A204.1 (cell line): ENCODE data around the gene ASIC2.
"Not testable (repeated sequence)": the region's sequence is repeated elsewhere in the genome, so short reads cannot be mapped to it uniquely, and the experiment has no call there.

Experiments used
- FAIRE-seq: peaks from 2 replicates; lab custom pipeline; 2012; peaks lifted over from hg19 to GRCh38; lab: Jason Lieb, UNC

ASIC2 gene

DNA sequence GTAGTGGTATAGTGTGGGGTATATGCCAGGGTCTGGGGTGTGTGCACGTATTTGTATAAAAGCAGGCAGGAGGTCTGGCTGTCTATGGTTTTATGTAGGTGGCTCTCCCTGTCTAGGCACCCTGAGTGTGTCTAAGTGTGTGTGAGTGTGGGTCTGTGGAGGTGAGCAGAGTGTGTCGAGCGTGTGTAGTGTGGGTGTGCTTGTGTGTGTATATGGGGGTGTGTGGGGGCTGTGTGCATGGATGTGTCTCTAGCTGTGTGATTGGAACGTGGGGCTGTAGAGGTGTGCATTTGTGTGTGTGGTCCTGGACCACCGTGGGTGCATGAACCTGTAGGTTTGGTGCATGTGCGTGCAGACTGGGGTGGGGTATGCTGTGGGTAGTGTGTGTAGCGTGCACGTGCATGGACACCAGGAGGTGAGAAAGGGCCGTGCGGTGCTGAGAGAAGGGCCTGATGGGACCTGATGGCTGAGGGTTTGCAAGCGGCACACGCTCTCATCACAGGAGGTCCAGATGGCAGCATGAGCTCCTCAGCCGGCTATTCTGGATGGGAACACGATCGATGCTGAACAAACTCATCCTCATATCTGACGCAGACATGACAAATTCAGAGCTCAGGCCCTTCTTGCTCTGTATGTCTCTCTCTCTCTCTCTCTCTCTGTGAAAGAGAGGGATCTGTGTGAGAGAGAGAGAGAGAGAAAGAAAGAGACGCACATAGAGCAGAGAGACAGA is 273.8 kb downstream of the ASIC2 start:
- FAIRE-seq: no peak

DNA sequence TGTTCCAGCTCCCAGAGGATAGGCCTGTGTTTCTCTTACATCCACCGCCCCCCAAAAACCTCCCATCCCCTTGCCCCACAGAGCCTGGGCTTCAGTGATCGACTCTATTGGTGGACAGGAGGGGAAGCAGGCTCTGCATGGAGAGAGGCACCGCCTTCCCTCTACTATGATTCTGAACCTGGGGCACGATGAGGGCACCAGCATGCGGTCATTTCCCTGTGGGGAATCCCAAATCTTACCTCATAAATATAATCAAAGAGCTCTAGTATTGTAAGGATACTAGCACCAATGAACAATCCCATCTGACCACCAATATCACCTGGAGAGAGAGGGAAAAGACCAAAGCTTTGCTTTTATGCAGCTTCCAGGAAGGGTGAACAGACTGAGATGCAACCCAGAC is 275.7 kb downstream of the ASIC2 start:
- no peak for FAIRE-seq

DNA sequence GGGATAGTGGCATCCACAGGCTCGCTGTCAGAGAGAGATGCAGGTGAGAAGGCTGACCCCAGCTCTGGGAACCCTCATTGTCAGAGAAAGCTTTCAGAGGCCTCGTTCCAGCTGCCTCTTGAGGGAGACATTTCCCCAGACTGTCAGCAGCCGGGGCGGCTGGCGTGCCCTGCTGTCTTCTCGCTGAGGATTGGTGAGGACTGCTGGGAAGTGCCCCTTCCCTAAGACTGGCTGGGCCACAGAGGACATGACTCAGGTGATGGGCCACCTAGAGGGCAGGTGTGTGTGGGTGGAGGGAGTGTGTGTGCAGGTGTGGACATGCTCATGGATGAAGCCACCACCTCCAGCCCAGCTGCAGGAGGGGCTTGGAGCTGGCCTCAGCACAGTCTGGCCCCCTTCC is 276.2 kb downstream of the ASIC2 start:
- no peak for FAIRE-seq

DNA sequence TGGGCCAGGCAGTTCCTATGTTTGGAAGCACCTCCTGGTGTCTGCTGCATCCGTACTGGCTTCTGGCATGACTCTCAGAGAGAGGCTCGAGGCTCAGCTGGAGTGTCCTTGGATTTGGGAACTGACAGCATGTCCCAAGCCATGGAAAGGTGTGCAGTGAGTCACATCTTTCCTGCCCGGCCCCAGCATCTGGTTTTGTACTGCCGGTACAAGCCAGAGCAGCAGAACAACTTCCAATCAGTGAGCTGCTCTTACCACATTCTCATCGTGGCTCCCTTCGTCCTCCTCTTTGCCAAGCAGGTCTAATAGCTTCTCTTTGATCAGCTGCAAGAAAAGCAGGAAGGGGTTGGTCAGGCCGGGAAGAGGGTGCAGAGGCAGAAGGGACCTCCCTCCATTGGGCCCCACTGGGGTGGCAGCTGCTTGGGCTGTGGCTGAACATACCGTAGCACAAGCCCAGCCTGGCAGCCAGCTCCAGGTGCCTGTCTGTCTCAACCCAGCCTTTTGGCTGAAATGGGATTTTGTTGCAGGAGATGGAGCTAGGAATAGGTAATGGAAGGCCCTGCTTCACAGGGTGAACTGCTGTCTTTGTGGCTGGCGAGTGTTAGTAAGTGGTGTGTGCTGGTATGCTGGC is 277.3 kb downstream of the ASIC2 start:
- FAIRE-seq: no peak

DNA sequence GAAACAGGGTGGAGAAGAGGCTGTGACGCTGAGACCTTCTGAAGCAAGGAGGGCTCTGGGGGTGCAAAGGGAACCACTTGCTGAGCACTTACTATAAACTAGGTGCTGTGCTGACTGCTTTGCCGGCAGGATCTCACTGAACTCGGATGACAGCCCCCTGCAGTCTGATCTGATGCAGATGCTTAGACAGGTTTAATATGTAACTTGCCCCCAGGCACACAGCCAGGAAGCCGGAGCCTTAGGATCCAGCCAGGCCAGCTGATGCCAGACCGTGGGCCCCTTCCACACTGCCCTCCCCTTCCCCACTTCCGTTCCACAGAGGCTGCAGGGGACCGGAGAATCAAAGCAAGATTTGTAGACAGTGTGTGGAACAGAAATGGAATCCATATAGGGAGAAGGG is 278.3 kb downstream of the ASIC2 start:
- FAIRE-seq: no peak

DNA sequence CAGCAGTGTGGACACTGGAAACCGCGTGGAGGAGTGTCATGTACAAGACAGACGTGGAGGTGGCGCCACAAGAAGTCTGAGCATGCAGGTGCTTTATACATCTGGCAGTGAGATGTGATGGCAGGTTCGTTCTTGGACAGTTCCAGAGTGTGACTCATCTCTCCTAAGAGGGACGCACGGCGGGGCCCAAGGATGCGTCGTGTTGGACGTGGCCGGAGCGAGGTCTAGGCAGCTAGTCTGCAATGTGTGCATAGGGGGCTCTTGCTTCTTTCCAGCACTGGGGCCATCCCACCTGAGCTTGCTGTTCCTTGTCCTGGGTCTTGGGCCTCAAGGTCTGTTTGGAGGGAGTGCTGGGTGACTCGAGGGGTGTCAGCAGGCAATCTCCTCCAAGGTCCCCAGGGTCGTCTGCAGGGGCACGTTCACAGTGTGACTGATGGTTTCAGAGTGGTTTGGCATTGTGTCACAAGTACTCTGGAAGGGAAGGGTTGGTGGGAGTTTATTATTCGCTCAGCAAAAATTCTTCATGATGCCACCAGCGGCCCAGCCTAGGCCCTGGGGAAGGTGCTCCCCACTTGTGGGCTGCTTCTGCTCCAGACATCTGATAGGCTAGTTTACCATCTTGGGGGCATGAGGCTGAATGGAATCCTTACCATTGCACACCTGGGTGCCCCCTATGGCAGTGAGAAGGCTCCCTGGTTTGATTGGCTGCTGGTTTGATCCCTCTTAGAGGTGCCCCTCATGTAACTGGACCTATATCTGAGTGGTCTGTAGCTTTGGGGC is 279.3 kb downstream of the ASIC2 start:
- FAIRE-seq: no peak

DNA sequence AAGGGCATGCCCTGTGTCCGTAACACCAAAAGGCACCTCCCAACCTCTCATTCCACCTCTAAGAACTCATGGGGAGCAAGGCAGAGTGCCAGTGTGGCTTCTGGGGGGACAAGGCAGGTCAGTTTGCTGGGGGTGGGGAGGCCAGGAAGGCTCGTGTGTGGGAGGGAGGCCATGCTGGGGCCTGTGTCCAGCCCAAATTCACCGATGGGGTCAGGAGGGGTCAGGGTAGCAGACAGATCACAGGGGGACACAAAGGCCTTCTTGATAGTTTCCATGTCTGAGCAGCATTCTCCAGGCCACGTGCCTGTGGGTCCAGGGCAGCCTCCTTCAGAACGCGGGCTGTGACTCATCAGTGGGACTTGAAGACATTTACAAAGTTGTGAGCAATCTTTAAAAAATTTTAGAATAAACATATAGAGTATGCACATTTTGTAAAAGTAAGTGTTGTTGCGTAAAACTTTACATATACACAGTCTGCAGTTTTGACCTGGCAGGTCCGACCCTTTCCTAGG is 280.5 kb downstream of the ASIC2 start:
- no peak for FAIRE-seq

DNA sequence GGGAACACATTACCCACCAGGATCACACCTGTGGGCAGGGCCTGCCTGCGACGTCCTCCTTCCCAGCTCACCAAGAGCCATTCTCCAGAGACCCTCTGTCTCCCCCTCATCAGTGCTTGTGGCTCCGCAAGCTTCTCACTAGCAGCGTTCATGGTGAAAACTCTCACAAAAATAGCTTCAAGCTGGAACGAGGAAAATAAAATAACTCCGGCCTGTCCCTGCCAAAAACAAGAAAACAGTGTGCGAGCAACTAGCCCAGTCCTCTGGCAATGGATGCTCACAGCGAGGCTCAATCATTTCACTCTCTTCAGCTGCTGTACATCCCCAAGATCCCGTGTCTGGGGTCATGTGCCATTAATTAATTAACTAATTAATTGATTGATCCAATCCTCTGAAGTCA is 283.5 kb downstream of the ASIC2 start:
- FAIRE-seq: no peak

DNA sequence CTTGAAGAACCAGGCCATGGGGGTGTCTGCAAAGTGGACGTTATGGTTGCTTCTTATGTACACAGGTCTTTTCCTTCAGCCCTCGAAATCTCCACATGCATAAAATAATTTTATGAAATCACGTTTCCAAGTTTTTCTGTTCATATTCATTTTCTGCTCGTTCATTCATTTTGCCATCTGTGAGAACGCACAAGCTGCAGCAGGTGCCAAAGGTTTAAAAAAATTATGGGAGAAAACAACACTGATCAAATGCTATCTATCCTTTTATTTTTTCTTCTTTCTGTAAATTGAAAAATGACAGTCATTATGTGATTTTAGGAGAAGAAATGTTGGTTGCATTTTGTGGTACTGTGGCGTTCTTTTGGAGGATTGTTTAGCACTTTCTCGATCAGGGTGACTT is 285.9 kb downstream of the ASIC2 start:
- FAIRE-seq: no peak

DNA sequence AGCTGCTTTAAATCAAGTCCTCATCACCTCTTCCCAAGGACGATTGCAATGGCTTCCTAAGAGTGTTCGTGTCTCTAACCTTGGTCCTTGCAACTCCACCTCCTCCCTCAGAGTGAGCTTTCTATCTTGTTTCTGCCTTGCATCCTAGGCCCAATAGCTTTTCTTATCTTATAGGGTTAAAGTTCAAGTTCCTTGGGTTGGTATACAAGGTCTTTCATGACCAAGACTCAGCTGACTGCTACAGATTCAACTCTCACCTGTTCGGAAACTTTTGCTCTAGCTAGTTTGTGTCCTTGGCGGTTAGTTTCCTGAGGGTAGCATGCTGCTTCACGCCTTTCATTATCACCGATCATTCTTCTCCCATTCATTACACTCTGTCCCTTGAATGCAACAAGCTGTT is 290.8 kb downstream of the ASIC2 start:
- FAIRE-seq: no peak

DNA sequence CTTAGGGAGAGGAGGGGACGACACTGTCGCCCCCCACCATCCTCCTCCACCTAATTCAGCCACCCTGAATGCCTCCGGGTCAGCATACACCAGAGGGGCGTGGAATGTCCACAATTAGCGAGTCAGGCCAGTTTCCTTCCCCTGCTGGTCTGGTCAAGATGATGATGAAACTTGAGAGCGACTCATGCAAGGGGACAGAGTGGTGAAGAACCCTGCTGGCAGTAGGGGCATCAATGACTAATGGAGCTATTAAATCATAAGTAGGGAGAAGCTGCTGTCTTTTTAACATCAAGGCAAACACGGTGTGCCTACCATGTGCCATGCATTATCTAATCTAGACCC is 294.2 kb downstream of the ASIC2 start:
- no peak for FAIRE-seq

DNA sequence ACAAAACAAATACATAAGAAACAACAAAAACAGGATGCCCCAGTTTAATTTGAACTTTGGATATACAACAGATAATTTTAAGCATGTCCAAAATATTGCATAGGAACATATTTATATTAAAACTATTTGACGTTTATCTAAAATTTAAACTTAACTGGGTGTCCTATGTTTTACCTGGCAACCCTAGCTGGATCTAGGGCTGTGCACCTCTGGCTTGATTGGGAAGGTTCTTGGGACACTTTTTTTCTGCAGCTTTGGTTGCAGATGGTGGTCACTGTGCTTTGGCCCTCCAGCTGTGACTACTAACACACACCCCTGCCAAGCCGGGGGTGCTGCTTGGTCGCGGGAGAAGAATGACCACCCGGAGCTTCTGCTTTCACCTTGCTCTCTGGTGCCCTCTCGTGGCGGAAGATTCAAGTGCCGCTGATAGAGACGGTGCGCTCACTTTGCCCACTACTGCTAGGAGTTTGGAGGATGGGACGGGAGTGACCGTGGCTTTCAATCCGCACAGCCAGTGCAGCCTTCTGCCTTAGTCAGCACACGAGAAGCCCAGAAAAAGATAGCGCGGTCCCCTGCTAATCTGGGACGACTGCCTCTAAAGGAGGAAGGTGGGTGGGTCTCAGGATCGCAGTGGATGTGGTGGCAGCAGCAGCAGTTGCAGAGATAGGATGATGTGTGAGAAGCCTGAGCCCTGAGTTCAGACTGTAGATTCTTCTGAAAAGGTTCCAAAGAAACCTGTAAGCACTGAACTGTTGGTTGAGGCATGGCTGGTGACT is 294.8 kb downstream of the ASIC2 start:
- FAIRE-seq: no peak

DNA sequence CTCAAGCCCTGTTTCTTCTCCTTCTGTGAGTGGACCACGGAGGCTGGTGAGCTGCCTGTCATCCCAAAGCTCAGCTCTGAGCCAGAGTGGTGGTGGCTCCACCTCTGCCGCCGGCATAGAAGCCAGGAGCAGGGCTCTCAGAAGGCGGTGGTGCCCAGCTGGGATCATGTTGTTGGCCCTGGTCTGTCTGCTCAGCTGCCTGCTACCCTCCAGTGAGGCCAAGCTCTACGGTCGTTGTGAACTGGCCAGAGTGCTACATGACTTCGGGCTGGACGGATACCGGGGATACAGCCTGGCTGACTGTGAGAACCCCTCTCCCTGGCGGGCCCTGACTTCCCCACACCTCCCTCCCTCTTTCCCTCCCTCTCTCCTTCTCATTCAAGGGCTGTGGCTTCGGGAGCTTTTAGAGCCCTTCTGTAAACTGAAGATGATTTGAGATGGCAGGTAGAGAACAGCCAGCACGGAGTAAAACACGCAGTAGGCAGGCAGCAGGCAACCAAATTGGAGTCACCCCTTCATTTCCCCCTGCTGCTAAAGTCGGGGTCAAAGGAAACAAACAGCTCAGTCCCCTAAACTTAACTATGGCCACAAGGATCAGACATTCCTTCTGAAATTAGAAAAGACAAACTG is 297.6 kb downstream of the ASIC2 start:
- no peak for FAIRE-seq

DNA sequence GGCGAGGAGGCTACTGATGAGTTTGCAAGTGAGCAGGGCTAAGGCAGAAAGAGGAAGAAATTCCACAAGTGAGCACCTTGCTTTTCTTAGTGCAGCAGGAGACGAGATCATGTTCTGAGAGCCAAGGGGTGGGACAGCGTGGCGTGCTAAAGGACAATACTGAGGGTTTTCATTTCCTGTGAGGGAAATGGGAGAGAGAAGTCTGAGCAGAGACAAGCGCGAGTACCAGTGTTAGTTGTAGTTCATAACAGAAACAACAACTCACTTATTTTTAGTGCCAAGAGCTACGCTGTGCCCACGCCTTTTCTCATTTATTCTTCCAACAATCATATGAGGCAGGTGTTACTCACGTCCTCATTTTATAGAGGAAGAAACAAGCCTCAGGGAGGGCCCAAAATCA is 299.1 kb downstream of the ASIC2 start:
- FAIRE-seq: no peak

DNA sequence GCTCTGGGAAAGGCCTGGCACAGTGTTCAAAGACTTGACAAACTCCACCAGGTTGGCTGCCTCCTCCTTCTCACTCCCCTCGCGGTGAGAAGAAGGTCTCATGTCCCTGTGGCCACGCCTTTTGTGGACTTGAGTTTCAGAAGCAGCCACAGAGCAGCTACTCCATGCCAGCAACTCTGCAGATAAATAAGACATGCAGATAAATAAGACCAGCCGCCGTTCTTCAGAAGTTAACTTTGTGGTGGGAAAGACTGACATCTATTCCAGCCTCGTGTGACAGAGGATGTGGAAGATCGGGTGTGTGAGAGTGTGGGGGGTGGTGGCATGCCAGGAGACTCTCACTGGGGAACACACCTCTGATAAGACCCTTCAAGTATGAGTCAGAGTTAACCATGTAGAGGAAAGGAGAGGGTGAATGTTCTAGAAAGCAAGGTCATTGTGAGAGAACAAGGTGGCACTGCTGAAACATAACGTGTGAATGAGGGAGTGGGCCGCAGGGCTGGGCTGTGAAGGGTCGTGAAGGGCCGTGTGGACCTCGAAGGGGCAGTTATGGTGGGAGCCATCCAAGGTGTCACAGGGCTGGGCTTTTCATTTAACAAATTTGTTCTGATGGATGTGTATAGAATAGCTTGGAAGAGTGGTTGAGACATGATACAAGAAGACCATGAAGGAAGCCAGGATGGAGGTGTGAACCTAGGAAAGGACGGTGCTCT is 300.6 kb downstream of the ASIC2 start:
- no peak for FAIRE-seq

DNA sequence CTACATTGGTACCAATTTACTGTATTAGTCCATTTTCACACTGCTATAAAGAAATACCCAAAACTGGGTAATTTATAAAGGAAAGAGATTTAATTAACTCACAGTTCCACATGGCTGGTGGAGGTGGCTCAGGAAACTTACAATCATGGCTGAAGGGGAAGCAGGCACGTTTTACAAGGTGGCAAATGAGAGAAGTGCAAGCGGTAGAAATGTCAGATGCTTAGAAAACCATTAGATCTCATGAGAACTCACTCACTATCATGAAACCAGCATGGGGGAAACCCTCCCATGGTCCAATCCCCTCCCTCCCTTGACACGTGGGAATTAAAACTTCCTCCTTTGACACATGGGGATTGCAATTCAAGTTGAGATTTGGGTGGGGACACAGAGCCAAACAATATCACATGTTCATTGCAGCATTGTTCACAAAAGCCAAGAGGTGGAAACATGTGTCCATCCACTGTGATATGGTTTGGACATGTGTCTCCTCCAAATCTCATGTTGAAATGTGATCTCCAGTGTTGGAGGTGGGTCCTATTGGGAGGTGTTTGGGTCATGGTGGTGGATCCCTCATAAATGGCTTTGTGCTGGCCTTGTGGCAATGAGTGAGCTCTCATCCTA is 304.5 kb downstream of the ASIC2 start:
- no peak for FAIRE-seq

DNA sequence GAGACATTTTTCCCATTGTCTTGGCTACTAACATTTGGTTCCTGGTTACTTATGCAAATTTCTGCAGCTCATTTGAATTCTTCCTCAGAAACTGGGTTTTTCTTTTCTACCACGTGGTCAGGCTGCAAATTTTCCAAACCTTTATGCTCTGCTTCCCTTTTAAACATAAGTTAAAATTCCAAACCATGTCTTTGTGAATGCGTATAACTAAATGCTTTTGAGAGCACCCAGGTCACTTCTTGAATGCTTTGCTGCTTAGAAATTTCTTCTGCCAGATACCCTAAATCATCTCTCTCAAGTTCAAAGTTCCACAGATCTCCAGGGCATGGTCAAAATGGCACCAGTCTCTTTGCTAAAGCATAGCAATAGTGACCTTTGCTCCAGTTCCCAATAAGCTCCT is 305.2 kb downstream of the ASIC2 start:
- not testable (repeated sequence) for FAIRE-seq

DNA sequence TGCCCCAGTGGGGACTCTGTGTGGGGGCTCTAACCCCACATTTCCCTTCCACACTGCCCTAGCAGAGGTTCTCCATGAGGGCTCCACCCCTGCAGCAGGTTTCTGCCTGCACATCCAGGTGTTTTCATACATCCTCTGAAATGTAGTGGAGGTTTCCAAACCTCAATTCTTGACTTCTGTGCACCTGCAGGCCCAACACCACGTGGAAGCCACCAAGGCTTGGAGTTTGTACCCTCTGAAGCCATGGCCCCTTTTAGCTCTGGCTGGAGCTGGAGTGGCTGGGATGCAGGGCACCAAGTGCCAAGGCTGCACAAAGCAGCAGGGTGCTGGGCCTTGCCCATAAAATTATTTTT is 305.7 kb downstream of the ASIC2 start:
- not testable (repeated sequence) for FAIRE-seq

DNA sequence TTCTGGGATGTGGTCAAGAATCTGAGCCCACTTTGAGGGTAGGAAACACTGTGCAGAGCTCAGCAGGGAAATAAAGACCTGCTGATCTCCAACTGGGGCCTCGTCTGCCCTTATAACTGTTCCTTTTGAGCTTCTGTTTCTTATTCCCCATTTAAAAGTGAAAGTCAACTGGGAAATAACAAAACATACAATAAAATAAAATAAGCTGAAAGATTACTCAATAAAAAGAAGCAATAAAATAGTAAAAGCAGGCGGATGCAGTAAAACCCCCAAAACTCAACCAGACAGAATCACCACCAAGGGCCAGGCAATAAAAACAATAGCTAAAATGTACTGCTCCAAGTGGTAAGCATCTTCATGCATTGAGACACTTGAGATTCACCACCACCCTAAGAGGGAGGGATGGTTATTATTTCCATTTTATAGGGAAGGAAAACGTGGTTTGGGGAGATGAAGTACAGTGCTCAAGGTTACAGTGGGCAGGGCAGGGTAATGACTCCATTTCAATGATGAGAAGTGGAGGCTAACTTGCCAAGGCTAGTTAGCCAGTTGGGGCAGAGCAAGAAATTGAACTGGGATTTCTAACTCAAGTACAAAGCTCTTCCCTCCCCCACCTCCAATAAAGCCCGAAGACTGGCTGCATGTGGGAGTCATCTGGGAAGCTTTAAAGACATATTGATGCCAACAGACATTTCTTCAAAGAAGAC is 307.9 kb downstream of the ASIC2 start:
- no peak for FAIRE-seq

DNA sequence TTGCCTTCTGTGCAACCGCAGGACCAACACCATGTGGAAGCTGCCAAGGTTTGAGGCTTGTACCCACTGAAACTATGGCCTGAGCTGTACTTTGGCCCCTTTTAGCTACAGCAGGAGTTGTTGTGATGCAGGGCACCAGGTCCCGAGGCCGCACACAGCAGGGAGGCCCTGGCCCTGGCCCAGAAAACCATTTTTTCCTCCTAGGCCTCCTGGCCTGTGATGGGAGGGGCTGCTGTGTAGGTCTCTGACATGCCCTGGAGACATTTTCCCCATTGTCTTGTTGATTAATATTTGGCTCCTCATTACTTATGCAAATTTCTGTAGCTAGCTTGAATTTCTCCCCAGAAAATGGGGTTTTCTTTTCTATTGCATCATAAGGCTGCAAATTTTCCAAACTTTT is 311.5 kb downstream of the ASIC2 start:
- FAIRE-seq: not testable (repeated sequence)
